NT2/D1 (cell line): ENCODE data around the gene SEMA6B.

Experiments used
- YY1 ChIP-seq: IDR thresholded peaks from 2 replicates; pipeline ENCODE4 v1.6.1; 2011; ENCODE audit not compliant: insufficient read length, insufficient read depth
- ZNF274 ChIP-seq: IDR thresholded peaks from 2 replicates; pipeline ENCODE4 v1.6.1; 2011; ENCODE audit warnings: mild to moderate bottlenecking, low read depth, low read length

GRCh38 chr19:4498694-4499093 lies 60.8 kb downstream of the SEMA6B start:
- TF ChIP-seq ZNF274 (no peak), YY1 (no peak)
